ENCODE results near the gene TBC1D13.
A peak's percentile ranks its signal among the peaks of the same experiment; 100 is the strongest.
"Not testable (repeated sequence)": the region's sequence is repeated elsewhere in the genome, so short reads cannot be mapped to it uniquely, and the experiment has no call there.

The TBC1D13 gene

GRCh38 chr9:128847803-128848202, 60.8 kb downstream of the TBC1D13 start:
- DNase-seq: no peak

DNA sequence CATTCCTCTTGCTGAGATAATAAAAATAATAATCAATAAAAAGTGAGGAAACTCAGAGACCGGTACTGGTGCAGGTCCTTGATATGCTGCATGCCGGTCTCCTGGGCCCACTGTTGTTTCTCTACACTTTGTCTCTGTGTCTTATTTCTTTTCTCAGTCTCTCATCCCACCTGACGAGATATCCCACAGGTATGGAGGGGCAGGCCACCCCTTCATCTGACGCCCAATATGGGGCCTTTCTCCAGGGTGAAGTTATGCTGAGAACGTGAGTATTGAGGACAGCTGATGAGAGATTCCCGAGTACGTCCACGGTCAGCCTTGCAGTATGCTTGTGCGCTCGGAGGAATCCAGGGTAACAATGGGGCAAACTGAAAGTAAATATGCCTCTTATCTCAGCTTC, 64.0 kb downstream of the TBC1D13 start:
- DNase-seq: not testable (repeated sequence)

- peak; percentile 15 for DNase-seq
These were observed 64.9 kb downstream of the TBC1D13 start for GRCh38 chr9:128851779-128852600.

GRCh38 chr9:128852646-128853045, 65.6 kb downstream of the TBC1D13 start:
- DNase-seq: not testable (repeated sequence)

- not testable (repeated sequence) for DNase-seq
These were observed 67.4 kb downstream of the TBC1D13 start for GRCh38 chr9:128854454-128854853.

- not testable (repeated sequence) for DNase-seq
These were observed 71.4 kb downstream of the TBC1D13 start for GRCh38 chr9:128858476-128858875.
